HG02642 (cell line): ENCODE measurements around the gene LZTR1.
"Not testable (repeated sequence)": the region's sequence is repeated elsewhere in the genome, so short reads cannot be mapped to it uniquely, and the experiment has no call there.

Experiments used
- ATAC-seq: cut with Tn5 transposase; IDR thresholded peaks from one replicate; pipeline ENCODE4 v1.9.1; 2021; ENCODE audit warnings: mild to moderate bottlenecking; ENCODE audit not compliant: unreplicated experiment, poor library complexity

LZTR1 gene

DNA sequence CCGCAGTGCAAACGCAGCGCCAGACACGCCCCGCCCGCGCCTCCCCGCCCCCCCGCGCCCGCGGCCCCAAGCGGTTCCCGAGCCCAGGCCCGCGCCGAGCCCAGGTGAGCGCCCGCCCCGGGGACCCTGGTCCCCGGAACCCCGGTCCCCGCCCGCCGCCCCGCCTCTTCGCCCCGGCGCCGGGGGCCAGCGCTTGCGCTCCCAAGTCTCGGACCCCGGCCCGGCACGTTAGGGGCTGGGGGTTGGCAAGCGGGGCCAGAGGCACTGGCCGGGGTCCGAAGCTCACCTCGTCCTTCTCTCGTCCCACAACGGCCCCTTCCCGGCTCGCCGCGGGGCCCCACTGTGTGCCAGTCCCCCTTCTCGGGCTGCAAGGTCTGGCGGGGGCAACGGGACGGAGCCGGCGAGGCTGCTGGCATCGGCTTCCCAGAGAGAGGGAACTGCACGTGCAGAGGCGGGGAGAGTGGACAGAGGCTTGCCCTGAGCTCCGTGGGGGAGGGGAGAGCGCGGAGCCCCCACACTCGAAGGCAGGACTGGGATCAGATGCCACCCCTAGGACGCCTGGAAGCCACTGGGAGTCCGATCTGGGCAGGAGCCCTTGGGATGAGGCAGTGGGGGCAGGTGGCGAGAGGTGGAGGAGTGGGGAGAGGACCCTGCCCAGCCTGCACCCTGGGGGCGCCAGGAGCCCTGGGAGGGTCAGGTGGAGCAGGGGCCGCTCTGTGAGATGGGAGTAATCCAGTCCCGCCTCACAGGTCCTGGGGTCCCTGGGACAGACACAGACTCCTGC is 16.8 kb upstream of the LZTR1 start:
- ATAC-seq: no peak

DNA sequence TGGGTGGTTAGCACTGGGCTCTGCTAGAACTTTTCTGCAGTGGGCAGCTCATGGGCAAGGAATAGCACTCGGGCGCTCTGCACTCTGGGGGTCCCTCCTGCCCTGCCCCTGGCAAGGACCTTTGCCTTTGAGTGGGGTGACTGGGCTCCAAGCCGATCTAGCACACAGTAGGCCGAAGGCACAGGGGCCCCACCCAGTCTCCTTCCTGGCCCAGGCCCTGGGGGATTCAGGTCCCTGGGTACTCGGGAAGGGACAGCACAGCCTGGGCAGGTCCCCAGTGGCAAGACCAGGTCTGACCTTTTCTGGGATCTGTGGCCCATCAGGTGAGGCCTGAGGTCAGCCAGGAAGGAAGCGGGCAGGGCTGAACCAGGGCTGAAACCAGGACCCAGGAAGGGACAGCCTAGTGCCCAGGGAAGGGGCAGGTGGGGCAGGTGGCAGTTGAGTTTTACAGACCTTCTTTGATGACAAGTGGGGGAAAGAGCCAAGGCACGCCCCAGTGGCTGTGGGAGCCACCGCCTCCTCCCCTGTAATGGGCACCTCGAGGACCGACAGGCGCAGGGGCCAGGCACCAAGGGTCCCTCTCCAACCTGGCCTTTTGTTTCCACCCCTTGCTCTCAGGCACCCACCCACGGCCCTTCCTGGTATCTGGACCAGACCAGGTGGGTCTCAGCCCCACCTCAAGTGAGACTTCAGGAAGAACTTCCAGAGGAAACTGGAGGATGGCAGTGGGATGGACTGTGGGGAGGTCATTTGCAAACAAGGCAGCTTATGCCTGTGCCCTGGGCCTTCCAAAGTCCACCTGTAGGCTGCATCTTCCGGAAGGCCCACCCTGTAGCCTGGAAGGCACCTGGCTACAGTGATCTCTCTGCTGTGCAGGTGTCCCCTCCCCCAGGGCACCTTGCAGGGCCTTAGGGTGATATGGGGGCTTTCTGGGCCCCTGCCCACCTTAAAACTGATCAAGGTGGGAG is 15.9 kb upstream of the LZTR1 start:
- no peak for ATAC-seq

GRCh38 chr22:20966883-20967696 is 15.0 kb upstream of the LZTR1 start, which contains the start of gene AIFM3:
AIFM3 (plus strand) TSS chr22:20967255; CDS start chr22:20967945, 690 bp downstream.
- no peak for ATAC-seq

DNA sequence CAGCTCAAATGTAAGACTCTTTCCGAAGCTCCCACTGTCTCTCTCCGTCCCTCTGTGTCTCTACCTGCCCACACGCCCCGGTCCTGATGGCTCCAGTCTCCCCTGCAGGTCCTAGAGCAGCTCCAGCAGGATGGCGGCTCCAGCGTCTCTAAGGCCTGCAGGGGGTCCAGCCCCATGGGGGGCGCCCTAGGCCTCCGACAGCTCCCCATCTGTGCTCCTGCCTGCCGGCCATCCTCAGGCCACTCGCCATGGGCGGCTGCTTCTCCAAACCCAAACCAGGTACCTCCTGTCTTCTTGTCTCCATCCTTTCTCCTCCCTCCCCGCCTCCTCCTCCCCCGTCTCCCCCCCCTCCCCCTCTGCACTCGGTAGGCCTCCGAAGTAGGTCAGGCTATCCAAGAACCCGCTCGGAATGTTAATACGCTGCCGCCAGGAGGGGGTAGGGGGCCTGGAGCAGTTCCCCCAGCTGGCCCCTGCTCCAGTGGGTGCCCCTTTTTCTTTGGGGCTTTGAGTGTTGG is 14.3 kb upstream of the LZTR1 start:
- no peak for ATAC-seq

- ATAC-seq: no peak
Observed at GRCh38 chr22:20968281-20968977, 13.7 kb upstream of the LZTR1 start.

GRCh38 chr22:20970939-20971657 is 11.0 kb upstream of the LZTR1 start:
- ATAC-seq: no peak

GRCh38 chr22:20972014-20972694 is 9.9 kb upstream of the LZTR1 start:
- ATAC-seq: not testable (repeated sequence)

- ATAC-seq: no peak
Observed at GRCh38 chr22:20972933-20973577, 9.0 kb upstream of the LZTR1 start.

GRCh38 chr22:20973634-20974286 is 8.3 kb upstream of the LZTR1 start:
- ATAC-seq: no peak

- ATAC-seq: no peak
Observed at GRCh38 chr22:20974336-20974955, 7.7 kb upstream of the LZTR1 start.

- no peak for ATAC-seq
Observed at GRCh38 chr22:20975541-20976290, 6.4 kb upstream of the LZTR1 start.

DNA sequence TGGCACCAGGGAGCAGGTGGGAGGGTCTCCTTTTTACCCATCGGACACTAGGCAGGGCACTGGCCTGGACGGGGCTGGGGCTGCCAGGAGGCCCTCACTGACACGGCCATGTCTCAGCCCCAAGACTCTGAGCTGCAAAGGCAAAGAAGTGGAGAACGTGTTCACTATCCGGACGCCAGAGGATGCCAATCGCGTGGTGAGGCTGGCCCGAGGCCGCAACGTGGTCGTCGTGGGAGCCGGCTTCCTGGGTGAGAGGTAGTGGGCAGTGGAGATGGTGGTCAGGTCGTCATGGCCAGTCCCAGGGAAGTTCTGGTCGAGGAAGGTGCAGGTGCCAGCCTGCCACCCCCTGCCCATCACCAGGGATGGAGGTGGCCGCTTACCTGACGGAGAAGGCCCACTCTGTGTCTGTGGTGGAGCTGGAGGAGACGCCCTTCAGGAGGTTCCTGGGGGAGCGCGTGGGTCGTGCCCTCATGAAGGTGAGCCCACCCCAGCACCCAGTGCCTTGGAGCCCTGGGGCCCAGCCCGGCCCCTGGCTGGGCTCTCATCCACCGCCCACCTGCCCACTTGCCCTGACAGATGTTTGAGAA is 5.7 kb upstream of the LZTR1 start:
- no peak for ATAC-seq

- ATAC-seq: no peak
Observed at GRCh38 chr22:20977019-20977418, 5.1 kb upstream of the LZTR1 start.

DNA sequence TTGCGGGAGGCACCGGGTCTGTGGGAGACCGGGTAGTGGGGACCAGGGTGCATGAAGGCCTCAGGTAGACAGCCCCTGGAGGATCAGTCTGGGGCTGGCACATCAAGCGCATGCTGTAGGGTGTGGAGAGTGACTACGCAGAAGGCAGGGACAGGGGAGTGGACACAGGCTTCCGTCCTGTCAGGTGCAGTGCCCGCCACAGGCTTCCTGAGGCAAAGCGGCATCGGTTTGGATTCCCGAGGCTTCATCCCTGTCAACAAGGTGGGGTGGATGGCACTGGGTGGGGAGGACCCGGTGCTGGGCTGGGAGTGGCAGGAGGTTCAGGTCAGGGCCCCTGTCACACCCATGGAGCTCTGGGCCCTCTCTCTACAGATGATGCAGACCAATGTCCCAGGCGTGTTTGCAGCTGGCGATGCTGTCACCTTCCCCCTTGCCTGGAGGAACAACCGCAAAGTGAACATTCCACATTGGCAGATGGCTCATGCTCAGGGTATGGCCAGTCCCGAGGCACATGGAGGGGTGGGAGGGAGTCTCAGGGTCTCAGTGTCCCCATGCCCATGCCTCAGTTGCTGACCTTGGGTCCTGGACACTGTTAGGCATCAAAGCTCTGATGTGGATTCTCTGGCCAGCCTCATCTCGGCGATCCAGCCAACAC is 4.5 kb upstream of the LZTR1 start:
- no peak for ATAC-seq

- ATAC-seq: no peak
Observed at GRCh38 chr22:20978419-20978818, 3.7 kb upstream of the LZTR1 start.
